UCSD-AML1 (cell line): Measurements from ENCODE around the gene AKAP8L.

Source experiments
- DNase-seq: peaks from one replicate; lab custom pipeline; 2025; ENCODE audit not compliant: unreplicated experiment; lab: John Stamatoyannopoulos, UW

The AKAP8L gene

DNA sequence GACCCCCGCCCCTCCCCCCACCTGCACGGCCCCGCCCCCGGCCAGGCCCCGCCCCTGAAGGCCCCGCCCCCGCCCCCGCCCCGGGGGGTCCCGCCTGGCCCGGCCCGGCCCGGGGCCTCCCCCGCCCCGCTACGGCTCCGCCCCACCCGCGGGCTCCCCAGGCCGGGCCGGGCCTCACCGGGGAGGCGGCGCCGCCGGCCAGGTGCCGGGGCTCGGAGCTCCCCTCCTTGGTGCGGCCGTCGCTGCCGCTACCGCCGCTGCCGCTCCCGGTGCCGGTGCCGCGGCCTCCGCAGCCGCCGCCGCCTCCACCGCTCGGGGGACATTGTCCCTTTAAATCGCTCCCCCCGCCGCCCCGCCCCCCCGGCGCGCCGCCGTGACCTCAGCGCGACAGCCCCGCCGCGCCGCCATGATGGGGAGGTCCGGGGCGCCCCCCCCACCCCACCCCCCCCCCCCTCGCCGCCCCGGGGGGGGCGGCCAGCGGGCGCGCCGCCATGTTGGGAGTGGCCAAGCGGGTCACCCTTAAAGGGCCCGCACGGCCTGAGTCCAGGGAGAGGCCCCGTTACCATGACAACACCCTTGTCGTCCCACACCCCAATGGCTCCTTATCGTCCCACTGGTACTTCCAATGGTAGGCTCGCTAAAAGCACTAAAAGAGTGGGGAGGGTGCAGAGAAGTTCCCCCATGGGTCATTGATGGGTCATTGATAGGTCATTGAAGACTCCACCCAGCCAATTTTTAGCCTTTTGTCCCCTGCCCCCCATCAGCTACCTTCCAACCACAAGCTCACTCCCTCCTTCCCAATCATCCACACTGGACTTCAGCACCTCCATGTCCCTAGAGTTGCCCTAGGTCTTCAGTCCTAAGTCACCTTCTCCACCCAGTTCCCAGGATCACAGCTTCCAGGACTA lies 31.1 kb upstream of the AKAP8L start, which contains the start of gene WIZ:
Gene WIZ, minus strand, starts transcription at position 337 of the 908 bp plus-strand sequence. CDS start 1,649 bp downstream, outside the sequence.
- DNase-seq = peak; percentile 80

- no peak for DNase-seq
These were observed 30.2 kb upstream of the AKAP8L start for GRCh38 chr19:15448778-15449619.

DNA sequence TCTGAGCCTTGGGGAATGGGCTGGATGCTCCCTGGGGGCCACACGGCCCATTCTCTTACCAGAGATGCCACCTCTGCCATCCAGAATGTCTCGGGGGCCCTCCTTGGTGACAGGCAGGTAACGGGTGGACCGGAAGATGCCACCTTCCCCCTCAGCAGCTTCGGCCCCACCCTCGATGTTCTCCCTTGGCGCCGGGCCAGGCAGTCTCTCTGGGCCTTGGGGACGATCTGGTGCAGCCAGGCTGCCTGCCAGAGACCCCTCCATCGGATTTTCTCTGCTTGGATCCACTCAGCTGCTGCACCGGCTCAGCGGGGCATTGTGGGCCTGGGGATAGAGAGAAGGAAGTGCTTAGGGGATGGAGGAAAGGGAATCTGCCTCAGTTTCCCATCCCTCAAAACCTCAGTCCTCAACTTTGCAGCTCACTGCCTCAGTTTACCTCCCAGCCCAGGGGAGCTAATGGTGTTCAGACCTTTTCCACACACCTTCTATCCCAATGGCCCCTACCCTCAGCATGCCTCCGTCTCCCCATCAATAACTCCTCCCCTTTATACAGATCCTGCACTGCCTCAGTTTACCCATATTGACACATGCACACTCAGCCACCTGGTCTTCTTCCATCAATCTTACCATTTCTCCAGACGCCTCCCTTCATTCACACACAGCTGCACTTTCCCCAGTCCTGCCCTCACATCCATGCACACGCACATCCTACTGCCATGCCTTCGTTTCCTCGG lies 29.4 kb upstream of the AKAP8L start:
- DNase-seq = no peak

- DNase-seq = no peak
These were observed 28.3 kb upstream of the AKAP8L start for GRCh38 chr19:15447057-15447456.

DNA sequence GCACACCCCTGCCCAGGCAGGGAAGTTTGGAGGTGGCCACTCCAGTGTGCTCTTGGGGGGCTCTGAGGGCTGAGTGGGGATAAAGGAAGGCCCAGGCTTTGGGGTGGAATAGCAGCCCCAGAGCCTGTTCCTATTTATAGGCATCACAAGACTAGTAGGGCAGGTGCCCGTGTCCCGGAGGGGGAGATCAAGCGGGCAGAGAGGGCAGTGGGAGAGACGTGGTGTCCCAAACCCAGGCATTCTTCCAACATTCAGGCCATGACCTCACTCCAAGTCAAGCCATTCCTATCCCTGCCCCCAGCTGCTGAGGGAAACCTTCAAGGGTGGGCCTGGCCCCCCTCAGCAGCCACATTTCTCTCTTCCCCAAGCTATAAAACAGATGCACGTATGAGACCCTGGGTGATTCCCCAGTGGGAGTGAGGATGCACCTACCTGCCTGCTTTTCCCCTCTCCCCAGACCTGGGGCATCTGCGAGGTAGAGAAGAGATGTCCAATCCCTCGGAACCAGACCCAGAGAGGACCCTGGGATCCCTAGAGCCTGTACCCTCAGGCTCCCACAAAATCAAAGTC lies 27.1 kb upstream of the AKAP8L start:
- no peak for DNase-seq

DNA sequence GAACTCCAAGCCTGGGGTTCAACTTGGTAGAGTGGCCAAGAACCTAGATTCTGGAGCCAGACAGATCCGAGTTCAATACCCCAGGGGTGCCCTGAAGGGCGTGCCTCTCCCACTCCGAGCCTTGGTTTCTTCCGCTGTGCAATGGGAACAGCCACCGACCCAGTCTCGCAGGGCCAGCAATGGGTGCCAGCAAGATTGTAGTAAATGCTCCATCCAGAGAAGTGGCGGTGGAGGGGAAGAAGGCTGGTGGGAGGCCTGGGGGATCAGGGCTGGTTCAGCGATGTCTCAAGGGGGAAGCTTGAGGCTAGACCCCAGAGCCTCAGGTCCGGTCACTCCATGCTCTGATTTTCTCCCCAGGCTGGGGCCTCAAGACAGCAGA lies 26.4 kb upstream of the AKAP8L start:
- DNase-seq = no peak

DNA sequence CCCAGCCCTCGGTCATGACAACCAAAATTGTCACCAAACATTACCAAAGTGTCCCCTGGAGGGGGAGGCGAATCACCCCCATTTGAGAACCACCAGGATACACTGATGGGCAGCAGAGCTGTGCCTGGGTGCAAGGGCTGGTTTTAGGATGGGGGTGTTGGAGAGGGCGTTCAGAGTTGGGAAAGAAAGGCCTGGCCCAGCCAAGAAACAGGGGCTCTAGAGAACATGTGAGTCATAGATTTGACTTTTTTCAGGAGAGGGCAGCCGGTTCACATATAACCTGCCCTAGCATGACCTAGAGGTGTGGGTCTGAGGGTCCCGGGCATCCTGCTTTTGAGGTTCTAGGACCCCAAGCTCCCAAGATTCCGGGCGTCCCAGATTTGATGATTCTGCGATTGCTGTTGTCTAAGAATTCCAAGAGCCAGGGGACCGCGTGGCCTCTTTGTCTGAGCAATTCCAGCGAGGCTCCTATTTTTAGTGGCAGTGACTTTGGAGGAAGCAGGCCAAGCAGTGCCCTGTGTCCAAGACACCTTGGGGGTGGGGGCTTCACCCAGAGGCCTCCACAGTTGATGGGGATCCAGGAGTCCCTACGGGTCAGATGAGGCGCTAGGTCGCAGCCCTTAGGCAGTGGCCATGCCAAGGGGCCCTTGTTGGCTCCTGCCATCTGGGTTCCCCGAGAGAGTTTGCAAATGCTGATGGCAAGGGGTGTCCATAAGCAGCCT lies 25.9 kb upstream of the AKAP8L start:
- DNase-seq = no peak

GRCh38 chr19:15443838-15444237 lies 25.1 kb upstream of the AKAP8L start:
- no peak for DNase-seq

DNA sequence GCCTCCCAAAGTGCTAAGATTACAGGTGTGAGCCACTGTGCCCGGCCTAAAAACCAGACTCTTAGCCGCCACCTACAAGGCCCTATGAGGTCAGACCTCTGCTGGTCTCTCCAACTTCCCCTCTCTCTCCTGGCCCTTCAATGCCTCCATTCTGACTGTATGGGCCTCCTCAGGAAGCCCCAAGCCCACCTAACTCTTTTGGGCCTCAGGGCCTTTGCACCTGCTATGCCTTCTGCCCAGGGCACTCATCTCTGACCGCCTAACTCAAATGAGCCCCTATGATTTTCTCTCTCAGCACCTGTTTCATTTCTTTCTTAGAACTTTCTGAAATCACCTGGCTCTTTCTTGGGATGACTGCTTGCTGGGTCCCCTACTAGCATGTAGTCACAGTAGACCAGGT lies 24.5 kb upstream of the AKAP8L start:
- no peak for DNase-seq

- no peak for DNase-seq
These were observed 23.5 kb upstream of the AKAP8L start for GRCh38 chr19:15442142-15442920.

- no peak for DNase-seq
These were observed 22.5 kb upstream of the AKAP8L start for GRCh38 chr19:15441317-15441716.

- DNase-seq = no peak
These were observed 21.2 kb upstream of the AKAP8L start for GRCh38 chr19:15439821-15440641.

- DNase-seq = no peak
These were observed 20.5 kb upstream of the AKAP8L start for GRCh38 chr19:15439078-15439799.

GRCh38 chr19:15438577-15438976 lies 19.8 kb upstream of the AKAP8L start:
- DNase-seq = no peak

- DNase-seq = no peak
These were observed 19.3 kb upstream of the AKAP8L start for GRCh38 chr19:15438124-15438496.

DNA sequence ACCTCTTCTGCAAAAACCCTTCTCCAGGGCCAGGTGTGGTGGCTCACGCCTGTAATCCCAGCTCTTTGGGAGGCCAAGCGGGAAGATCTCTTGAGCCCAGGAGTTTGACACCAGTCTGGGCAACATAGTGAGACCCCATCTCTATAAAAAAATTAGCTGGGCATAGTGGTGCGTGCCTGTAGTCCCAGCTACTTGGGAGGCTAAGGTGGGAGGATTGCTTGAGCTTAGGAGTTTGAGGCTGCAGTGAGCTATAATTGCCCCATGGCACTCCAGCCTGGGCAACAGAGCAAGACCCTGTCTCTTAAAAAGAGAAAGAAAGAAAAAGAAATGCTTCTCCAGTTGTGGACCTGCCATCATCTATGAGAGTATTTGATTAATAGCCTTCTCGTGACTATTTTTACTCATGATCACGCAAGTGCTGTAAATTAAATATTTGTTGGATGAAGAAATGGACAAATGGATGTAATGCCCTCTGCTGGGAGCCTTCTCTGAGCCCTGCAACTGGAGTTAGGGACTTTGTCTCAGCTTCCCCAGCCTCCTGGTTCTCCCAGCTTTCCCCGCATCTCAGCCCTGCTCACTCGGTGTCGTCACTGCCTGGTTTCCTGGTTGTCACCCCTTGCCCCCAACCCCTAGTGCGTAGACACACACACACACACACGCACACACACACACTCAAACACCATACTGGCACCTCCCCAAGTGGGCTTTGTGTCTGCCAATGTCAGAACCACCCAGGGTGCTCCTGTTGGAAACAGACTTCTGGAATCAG lies 18.8 kb upstream of the AKAP8L start:
- DNase-seq = no peak

DNA sequence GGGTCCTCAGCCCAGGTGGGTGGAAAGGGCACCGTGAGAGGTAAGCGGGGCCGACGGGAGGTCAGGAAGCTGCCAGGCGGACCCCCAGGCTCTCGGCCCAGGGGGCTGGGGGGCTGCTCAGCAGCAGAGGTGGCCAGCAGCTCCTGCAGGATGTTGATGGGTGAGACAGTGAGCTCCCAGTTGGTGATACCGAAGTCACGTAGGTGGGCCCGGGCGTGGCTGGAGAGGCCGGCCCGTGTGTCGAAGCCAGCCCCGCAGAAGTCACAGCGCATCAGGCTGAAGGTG lies 18.0 kb upstream of the AKAP8L start:
- DNase-seq = no peak
